ENCODE results near the gene RAB3B.

Gene RAB3B

DNA sequence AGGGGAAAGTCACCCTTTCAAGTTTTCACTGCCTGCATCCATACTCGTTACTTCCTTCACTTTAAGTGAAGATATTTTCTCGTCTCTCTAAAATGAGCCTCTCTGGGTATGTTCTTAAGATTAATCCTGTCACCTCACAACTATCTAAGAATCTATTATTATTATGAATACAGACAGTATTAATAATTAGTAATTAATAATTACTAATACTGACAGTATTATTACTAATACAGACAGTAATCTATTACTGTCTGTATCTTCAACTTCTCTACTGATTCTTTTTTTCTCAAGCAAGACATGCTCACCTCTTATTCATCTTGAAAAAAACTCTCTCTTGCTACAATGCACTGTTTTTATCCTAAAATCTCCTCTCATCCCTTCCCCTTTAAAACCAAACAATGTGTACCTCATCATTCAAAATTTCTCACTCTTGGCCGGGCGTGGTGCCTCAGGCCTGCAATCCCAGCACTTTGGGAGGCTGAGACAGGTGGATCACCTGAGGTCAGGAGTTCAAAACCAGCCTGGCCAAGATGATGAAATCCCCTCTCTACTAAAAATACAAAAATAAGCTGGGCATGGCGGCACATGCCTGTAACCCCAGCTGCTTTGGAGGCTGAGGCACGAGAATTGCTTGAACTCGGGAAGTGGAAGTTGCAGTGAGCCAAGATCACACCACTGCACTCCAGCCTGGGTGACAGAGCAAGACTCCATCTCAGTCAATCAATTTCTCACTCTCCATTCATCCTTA, 119.7 kb downstream of the RAB3B start:
- no peak for DNase-seq (ENCODE audit: low read depth)

DNA sequence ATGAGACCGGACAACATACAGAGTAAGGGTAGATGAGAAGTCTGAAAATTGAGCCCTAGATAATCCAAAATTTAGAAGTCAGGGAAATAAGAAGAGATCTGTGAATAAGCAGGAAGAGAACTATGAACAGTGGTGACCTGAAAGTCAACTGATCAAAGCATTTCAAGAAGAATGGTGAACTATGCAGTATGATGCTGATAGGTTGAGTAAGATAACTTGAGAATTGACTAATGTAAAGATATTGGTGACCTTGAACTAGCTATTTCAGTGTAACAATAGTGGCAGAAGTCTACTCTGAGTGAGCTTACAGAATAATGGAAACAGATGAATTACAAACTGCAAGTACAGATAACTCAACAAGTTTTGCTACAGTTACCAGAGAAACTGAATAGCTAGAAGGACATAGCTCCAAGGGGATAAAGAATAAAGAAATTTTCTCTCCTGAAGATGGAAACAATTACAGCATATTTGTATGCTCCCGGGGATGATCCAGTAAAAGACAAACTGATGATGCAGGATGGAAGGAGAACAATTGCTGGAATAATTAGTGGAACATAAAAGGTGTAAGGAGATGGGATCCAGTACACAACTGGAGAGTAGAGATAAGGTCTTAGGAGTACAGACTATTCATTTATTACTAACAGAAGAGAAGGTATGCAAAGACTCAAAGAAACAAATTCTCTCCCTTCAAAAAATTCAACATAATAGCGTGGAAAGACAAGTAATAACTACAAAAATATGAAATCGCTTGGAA, 122.8 kb downstream of the RAB3B start:
- DNase-seq (ENCODE audit: low read depth): no peak

DNA sequence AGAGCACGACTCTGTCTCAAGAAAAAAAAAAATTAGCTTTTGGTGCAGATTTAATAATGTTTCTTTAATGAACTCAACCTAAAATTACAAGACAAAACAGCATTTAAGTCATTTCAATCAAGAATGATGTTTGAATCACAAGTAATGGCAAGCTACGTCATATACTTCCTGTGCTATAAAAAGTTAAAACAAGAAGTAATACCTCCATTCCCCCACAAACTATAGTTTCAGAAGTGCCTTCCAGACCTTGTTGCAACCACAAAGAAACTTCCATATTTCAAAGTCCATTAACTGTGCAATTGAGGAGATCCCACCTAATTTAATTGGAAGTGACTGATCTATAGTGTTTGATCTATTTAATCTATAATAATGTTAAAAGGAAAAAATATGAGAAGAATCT, 127.1 kb downstream of the RAB3B start:
- DNase-seq (ENCODE audit: low read depth): no peak

DNA sequence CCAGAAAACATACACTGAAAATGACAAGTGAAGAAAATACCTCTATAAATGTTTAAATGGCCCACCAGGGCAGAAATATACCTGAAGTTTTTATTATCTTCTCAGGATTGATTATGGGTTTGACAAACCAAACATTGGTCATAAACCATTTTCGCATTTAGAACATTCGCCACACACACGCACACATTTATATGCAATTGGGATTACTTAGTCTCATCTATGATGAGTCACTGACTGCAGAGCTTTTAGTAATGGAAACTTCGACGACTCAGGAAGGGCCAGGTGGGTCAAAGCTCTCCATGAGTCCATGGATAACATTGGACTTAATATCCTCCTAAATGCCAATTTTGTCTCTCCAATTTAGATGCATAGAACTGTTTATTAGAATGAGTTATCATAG, 128.8 kb downstream of the RAB3B start:
- no peak for DNase-seq (ENCODE audit: low read depth)

DNA sequence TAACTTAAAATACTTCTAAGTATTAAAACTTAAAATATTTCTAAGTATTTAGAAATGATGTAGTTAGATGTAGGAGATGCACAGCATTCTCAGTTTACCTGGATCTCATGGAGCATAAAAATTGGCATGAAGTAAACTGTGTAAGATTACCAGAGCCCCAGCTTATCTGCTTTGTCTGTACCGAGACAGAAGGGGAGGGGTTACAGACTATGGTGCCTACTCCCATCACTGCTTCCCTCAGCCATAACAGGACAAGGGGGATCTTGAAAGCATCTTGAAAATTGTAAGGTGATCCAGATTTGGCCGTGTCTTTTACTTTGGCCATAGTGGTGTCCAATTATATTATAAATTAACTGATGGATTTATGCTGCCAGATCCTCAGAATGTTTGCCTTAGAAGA, 130.8 kb downstream of the RAB3B start:
- DNase-seq (ENCODE audit: low read depth): no peak

DNA sequence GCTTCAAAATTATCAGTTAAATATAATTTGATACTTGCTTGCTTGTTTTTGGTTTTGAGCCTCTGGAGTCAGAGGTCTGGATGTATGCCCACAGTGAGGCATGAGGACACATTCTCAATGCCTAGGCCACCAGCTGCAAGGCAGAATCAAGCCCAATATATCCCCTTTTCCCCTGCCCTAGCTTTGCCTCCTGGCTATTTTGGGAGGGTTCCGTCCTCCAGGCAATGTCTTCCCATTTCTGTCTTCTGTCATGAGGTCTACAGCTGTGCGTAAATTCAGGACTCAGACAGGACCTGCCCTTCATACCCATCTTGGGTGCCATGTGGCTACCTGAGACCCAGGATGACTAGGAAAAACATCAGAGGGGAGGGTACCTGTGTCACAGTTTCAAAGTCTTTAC, 131.2 kb downstream of the RAB3B start:
- DNase-seq (ENCODE audit: low read depth): no peak

DNA sequence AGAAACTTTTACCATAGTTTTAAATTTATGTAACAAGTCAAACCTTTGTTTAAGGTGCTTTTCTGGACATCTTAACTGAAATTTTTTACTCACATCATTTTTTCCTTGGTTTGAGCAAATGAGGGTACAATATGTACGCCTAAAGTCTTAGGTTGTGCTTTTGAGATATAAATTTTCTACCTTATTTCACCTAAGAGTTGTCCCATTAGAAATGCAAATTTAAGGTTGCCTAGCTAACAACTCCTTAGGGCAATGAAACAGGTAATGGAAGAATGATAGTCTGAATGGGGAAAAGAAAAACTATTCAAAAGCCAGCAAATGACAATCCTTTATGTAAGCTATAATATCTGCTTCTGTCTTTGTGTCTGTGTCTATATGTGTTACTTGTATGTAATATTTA, 131.6 kb downstream of the RAB3B start:
- DNase-seq (ENCODE audit: low read depth): no peak

Data from fibroblast of the conjunctiva (primary cell).